HFFc6 (cell line): ENCODE measurements around the gene ERH. TPM values are rescaled to one million over a fixed set of nuclear protein-coding genes. Genes with fewer than 3 reads are reported as not detected.

Source experiments
- DNase-seq: peaks from one replicate; pipeline ENCODE4 v3.0.0-alpha.2; 2018
- H3K27ac Mint-ChIP-seq: 2 replicates; pipeline ENCODE4 v1.8.0; 2020; ENCODE audit warnings: mild to moderate bottlenecking, mixed read lengths
- H3K27me3 Mint-ChIP-seq: 2 replicates; pipeline ENCODE4 v1.8.0; 2021; ENCODE audit warnings: mild to moderate bottlenecking, moderate library complexity, mixed read lengths; ENCODE audit not compliant: insufficient read depth
- H3K36me3 Mint-ChIP-seq: 2 replicates; pipeline ENCODE4 v1.8.0; 2021; ENCODE audit warnings: low read depth, mixed read lengths
- H3K4me1 Mint-ChIP-seq: 2 replicates; pipeline ENCODE4 v1.8.0; 2020; ENCODE audit warnings: low read depth, mixed read lengths
- H3K4me3 Mint-ChIP-seq: 2 replicates; pipeline ENCODE4 v1.8.0; 2020; ENCODE audit warnings: mild to moderate bottlenecking, moderate library complexity, mixed read lengths
- H3K9me3 Mint-ChIP-seq: 2 replicates; pipeline ENCODE4 v1.8.0; 2020; ENCODE audit warnings: mild to moderate bottlenecking, mixed read lengths
- total RNA-seq, 6 experiments: library from RNA; stranded (reverse); fragmentation: NEBNext Ultra II Directional; extraction: Animal tissue kit (Norgen Biotek cat#: 25700); gene quantifications; 2 replicates in 1 of 6; 3 replicates in 5 of 6; pipeline ENCODE4 v1.2.3, GENCODE V29; 2021
- TF ChIP-seq, protein P1 (sequence below): fragments of 200-600 bp; sonication (generic); IDR thresholded peaks from 2 replicates; pipeline ENCODE4 v1.5.0; 2021; ENCODE audit warnings: antibody characterized with exemption, mild to moderate bottlenecking

ERH gene
- total RNA-seq, 6 experiments from 2014 or later: 221 to 287 (median 268) TPM

DNA sequence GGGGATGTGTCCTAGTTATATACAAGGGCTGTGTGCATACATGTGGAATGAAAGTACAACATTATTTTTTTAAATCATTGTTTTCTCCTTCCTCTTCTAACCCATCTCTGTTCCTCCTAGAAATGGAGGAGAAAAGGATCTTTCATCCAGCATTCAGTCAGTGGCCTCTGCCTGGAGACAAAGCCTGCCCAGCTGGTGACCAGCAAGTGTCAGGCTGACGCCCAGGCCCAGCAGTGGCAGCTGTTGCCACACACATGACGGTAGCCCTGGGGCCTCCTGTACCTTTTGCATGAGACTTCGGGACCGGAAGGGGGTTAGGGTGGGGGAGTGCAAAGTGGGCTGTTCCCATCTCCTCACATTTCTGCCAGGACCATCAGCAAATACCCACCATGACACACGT, 46.2 kb downstream of the ERH start:
- TF ChIP-seq, protein P1, sequence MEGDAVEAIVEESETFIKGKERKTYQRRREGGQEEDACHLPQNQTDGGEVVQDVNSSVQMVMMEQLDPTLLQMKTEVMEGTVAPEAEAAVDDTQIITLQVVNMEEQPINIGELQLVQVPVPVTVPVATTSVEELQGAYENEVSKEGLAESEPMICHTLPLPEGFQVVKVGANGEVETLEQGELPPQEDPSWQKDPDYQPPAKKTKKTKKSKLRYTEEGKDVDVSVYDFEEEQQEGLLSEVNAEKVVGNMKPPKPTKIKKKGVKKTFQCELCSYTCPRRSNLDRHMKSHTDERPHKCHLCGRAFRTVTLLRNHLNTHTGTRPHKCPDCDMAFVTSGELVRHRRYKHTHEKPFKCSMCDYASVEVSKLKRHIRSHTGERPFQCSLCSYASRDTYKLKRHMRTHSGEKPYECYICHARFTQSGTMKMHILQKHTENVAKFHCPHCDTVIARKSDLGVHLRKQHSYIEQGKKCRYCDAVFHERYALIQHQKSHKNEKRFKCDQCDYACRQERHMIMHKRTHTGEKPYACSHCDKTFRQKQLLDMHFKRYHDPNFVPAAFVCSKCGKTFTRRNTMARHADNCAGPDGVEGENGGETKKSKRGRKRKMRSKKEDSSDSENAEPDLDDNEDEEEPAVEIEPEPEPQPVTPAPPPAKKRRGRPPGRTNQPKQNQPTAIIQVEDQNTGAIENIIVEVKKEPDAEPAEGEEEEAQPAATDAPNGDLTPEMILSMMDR: no peak
- peaks cover 39% of the 10 kb centered on the region for H3K27me3 Mint-ChIP-seq
- H3K27ac Mint-ChIP-seq: no peak overlapping the region
- no peak overlapping the region for H3K4me3 Mint-ChIP-seq
- no peak for DNase-seq
- H3K4me1 Mint-ChIP-seq: peaks cover 6% of the 10 kb centered on the region; the same call in 1 of the 2 replicates
- H3K36me3 Mint-ChIP-seq: no peaks in the 10 kb centered on the region
- H3K9me3 Mint-ChIP-seq: no peaks in the 10 kb centered on the region

DNA sequence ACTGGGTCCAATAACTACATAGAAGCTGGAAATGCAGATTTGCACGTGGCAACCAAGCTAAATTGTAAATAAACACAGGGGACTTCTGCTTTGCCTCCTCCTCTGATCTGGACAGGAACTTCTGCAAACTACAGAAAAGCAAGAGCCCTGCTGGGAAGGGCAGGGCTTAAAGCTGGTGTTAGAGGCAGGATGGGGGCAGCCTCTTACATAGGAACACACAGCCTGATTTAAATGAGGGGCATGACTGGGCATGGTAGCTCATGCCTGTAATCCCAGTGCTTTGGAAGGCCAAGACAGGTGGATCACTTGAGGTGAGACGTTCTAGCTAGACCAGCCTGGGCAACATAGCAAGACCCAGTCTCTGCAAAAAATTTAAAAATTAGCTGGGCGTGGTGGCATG, 46.7 kb downstream of the ERH start:
- Mint-ChIP-seq H3K4me1 (peaks cover 6% of the 10 kb centered on the region; the same call in 1 of the 2 replicates), H3K4me3 (no peak overlapping the region), H3K9me3 (no peaks in the 10 kb centered on the region), H3K27me3 (peaks cover 39% of the 10 kb centered on the region), H3K27ac (no peak overlapping the region), H3K36me3 (no peaks in the 10 kb centered on the region)
- no peak for DNase-seq
- TF ChIP-seq, protein P1: no peak

DNA sequence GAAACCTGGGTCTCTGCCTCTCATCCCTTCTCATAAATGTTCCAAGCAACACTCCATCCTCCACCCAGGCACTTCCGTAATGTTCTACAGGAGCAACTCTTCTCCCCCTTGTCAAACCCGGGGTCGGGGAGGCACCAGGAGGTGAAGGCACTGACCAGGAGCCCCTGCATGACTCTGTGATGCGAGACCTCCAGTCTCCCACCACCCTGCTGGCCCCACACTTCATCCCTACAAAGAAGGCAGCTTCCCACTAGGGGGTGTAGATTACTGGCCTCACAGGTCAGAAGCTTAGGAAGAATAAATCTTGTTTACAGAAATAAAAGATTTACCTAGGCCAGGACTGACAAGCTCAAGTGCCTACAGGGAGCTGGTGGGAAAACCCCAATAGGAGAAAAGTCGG, 47.2 kb downstream of the ERH start:
- no peaks in the 10 kb centered on the region for H3K9me3 Mint-ChIP-seq
- TF ChIP-seq, protein P1: no peak; the same call in 1 of the 2 replicates
- H3K27ac Mint-ChIP-seq: no peak overlapping the region
- H3K27me3 Mint-ChIP-seq: peaks cover 39% of the 10 kb centered on the region
- H3K4me1 Mint-ChIP-seq: peaks cover 4% of the 10 kb centered on the region; the same call in 1 of the 2 replicates
- no peaks in the 10 kb centered on the region for H3K36me3 Mint-ChIP-seq
- H3K4me3 Mint-ChIP-seq: no peak overlapping the region
- DNase-seq: no peak

DNA sequence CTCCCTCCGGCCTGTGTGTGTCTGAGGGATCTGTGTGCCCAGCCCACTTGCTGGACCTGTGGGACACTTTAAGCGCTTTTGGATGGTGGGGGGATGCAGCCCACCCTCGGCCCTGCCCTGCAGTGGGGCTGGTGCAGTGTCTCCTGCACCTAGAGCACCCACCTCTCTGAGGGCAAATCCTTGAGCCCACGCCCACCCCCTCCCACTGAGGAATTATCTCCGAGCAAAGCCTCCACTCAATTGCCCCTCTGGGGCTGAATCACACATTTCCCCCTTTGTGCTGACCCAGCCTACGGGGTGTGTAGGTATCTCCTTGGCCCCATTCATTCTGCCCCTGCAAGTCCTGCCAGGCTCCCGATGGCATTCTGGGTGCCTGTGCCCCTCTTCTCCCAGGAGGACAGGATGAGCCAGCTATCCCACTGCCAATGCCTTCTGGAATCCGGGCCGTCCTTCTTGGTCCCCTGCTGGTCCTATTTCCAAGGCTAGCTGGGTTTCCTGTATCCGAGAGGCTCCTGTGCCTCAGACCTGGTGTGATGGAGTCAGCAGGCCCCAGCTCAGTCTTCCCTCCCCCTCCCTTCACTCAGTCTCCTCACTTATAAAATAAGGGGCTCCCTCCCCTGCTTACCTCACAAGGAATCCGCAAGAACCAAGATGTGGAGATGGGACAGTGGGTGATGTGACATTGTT, 48.9 kb downstream of the ERH start:
- no peaks in the 10 kb centered on the region for H3K36me3 Mint-ChIP-seq
- no peak for DNase-seq
- no peak overlapping the region for H3K4me3 Mint-ChIP-seq
- H3K4me1 Mint-ChIP-seq: no peaks in the 10 kb centered on the region
- no peak overlapping the region for H3K27ac Mint-ChIP-seq
- TF ChIP-seq, protein P1: no peak
- no peaks in the 10 kb centered on the region for H3K9me3 Mint-ChIP-seq
- H3K27me3 Mint-ChIP-seq: peaks cover 35% of the 10 kb centered on the region

DNA sequence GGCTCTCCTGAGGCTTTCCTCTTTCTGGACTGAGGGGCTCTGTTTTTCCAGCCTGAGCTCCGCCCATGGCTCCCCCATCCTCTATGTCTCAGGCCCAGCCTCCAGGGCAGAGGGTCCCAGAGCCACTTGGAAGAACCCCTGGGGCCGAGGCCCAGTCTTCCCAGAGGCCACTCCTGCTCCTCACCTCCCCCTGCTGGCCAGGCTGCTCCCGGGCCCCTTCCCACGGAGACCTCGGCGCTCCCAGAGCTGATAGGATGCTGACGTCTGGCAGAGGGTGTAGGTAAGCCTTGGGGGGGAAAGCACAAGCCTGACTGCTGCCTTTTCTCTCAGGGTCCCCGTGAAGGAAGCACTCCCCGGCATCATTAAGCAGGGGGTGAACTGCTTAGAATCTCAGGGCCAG, 51.4 kb downstream of the ERH start:
- Mint-ChIP-seq H3K36me3 (no peaks in the 10 kb centered on the region), H3K4me3 (no peak overlapping the region), H3K9me3 (no peaks in the 10 kb centered on the region), H3K27me3 (peaks cover 29% of the 10 kb centered on the region), H3K27ac (no peak overlapping the region), H3K4me1 (no peaks in the 10 kb centered on the region)
- no peak for DNase-seq
- TF ChIP-seq, protein P1: peak; percentile 79
